K562 (cell line): Measurements from ENCODE around the gene RHEB. TPM values are rescaled to one million over a fixed set of nuclear protein-coding genes. Genes with fewer than 3 reads are reported as not detected.

Source experiments
- ATAC-seq: fragments of 200-7000 bp; cut with Tn5 transposase; 3 replicates; pipeline ENCODE4 v1.9.1; 2020; ENCODE audit warnings: moderate library complexity
- BruUV-seq: library from RNA; stranded (reverse); fragments of 400-500 nt; replicated peaks from 2 replicates; lab custom pipeline; 2021; lab: Mats Ljungman, UMichigan
- CTCF ChIA-PET: fragments of 300-600 bp; formaldehyde crosslinking; extraction: SDS; loops from one replicate; lab custom pipeline; 2021; ENCODE audit warnings: low intra/inter-chr PET ratio; lab: Yijun Ruan, JAX
- POLR2A ChIA-PET: fragments of 300-600, 350-650 bp; sonication (Branson Sonifier 250); formaldehyde crosslinking; extraction: SDS; loops from one replicate; lab custom pipeline; 2021; ENCODE audit warnings: antibody characterized with exemption, inconsistent platforms; lab: Yijun Ruan, JAX
- DNase-seq, 4 experiments: peaks; one replicate each; pipeline versions ENCODE4 v3.0.0 to v3.0.0-alpha.2; 2011 to 2018; ENCODE audit warnings: low spot score in 3 of 4, mixed read lengths in 3 of 4; ENCODE audit errors: extremely low read depth in 1 of 4
- FAIRE-seq: peaks from 2 replicates; lab custom pipeline; 2011; peaks lifted over from hg19 to GRCh38; lab: Jason Lieb, UNC
- H2AFZ ChIP-seq: 2 replicates; pipeline ENCODE4 v1.6.0; 2011; ENCODE audit warnings: low read depth, low read length, control low read depth, inconsistent platforms
- H3K27ac ChIP-seq: fragments of 200-600 bp; 3 replicates; pipeline ENCODE4 v1.8.0; 2011; ENCODE audit warnings: low read depth, mild to moderate bottlenecking, control low read depth, inconsistent platforms, low read length, moderate library complexity, mixed read lengths; ENCODE audit errors: extremely low read depth
- H3K27me3 ChIP-seq, 2 experiments: fragments of 300-600 bp in 1 of 2; 2 replicates in 1 of 2; 3 replicates in 1 of 2; pipeline versions ENCODE4 v1.6.0 to v1.8.0; 2011; ENCODE audit warnings: inconsistent platforms in 2 of 2, low read length in 2 of 2, mild to moderate bottlenecking in 1 of 2, mixed read lengths in 1 of 2, moderate library complexity in 1 of 2; ENCODE audit not compliant: control insufficient read depth in 2 of 2, insufficient read depth in 2 of 2
- H3K36me3 ChIP-seq: fragments of 300-600 bp; 3 replicates; pipeline ENCODE4 v1.8.0; 2011; ENCODE audit warnings: mild to moderate bottlenecking, low read length, inconsistent platforms; ENCODE audit not compliant: control insufficient read depth, insufficient read depth
- H3K4me1 ChIP-seq, 2 experiments: fragments of 200-600 bp in 1 of 2; replicated peaks in 1 of 2; 2 replicates in 1 of 2; 3 replicates in 1 of 2; pipeline versions ENCODE4 v1.5.1 to v1.8.0; 2011; ENCODE audit warnings: inconsistent platforms in 2 of 2, low read length in 2 of 2, mild to moderate bottlenecking in 1 of 2, mixed read lengths in 1 of 2, moderate library complexity in 1 of 2; ENCODE audit not compliant: control insufficient read depth in 2 of 2, insufficient read depth in 2 of 2
- H3K4me2 ChIP-seq: 2 replicates; pipeline ENCODE4 v1.6.1; 2011; ENCODE audit warnings: low read length, control low read depth, inconsistent platforms, mixed read lengths; ENCODE audit not compliant: insufficient read depth
- H3K4me3 ChIP-seq: fragments of 200-600 bp; sonication (generic), shearing (Covaris generic); 2 replicates; pipeline ENCODE4 v1.5.1; 2016; ENCODE audit warnings: control low read depth, inconsistent platforms
- H3K79me2 ChIP-seq: fragments of 200-600 bp; 3 replicates; pipeline ENCODE4 v1.8.0; 2011; ENCODE audit warnings: low read length, inconsistent platforms; ENCODE audit not compliant: control insufficient read depth, insufficient read depth
- H3K9ac ChIP-seq, 2 experiments: 2 replicates each; pipeline versions ENCODE4 v1.6.0 to v1.6.1; 2011; ENCODE audit warnings: low read depth in 2 of 2, low read length in 2 of 2, control low read depth in 1 of 2, inconsistent platforms in 1 of 2, mild to moderate bottlenecking in 1 of 2, mixed read lengths in 1 of 2; ENCODE audit not compliant: insufficient read depth in 1 of 2
- H3K9me1 ChIP-seq: one replicate; pipeline ENCODE4 v1.6.0; 2011; ENCODE audit warnings: inconsistent platforms, mild to moderate bottlenecking, low read length, moderate library complexity; ENCODE audit not compliant: control insufficient read depth, insufficient read depth
- H3K9me3 ChIP-seq: replicated peaks from 2 replicates; pipeline ENCODE4 v1.5.1; 2011; ENCODE audit warnings: low read depth, low read length, inconsistent platforms; ENCODE audit not compliant: control insufficient read depth, insufficient read depth
- H4K20me1 ChIP-seq: replicated peaks from 2 replicates; pipeline ENCODE4 v1.6.1; 2011; ENCODE audit warnings: low read length, inconsistent platforms, mixed read lengths; ENCODE audit not compliant: control insufficient read depth, insufficient read depth
- CREB1 ChIP-seq, 2 experiments: sonication (generic) in 1 of 2; formaldehyde crosslinking in 1 of 2; IDR thresholded peaks; 2 replicates each; pipeline versions ENCODE4 v1.6.1 to v1.8.0; 2012 to 2022; ENCODE audit warnings: inconsistent platforms in 1 of 2, mild to moderate bottlenecking in 1 of 2, missing genetic modification reagents in 1 of 2, moderate library complexity in 1 of 2
- KLF16 ChIP-seq: IDR thresholded peaks from 2 replicates; pipeline ENCODE4 v1.6.1; 2016; ENCODE audit warnings: antibody characterized with exemption
- MAZ ChIP-seq, 2 experiments: fragments of 450-650 bp in 1 of 2; sonication (generic) in 1 of 2; formaldehyde crosslinking; IDR thresholded peaks in 1 of 2; conservative IDR thresholded peaks in 1 of 2; 2 replicates each; pipeline versions ENCODE4 v1.4.0 to v1.5.0; 2020; ENCODE audit warnings: mild to moderate bottlenecking in 1 of 2, missing genetic modification reagents in 1 of 2
- REST ChIP-seq, 2 experiments: fragments of 450-650 bp; formaldehyde crosslinking in 1 of 2; IDR thresholded peaks; 2 replicates each; pipeline versions ENCODE4 v1.4.0 to v1.6.1; 2014 to 2020; ENCODE audit warnings: mild to moderate bottlenecking in 2 of 2, borderline replicate concordance in 1 of 2, low read depth in 1 of 2
- UBTF ChIP-seq, 2 experiments: IDR thresholded peaks; 2 replicates each; pipeline ENCODE4 v1.6.1; 2012; ENCODE audit warnings: improper control_type of control experiment in 2 of 2, low read depth in 2 of 2, low read length in 2 of 2, borderline replicate concordance in 1 of 2
- XRCC4 ChIP-seq: IDR thresholded peaks from one replicate; pipeline ENCODE4 v1.6.1; 2011; ENCODE audit not compliant: insufficient read depth, insufficient read length; ENCODE audit errors: extremely low read depth
- WGBS: fragments of 100-300 bp; shearing (Covaris generic); methylation state at CpG from one replicate; pipeline ENCODE4 v1.1.6; 2016; ENCODE audit warnings: low coverage, mixed read lengths; ENCODE audit not compliant: insufficient coverage; ENCODE audit errors: missing lambda C conversion rate; 5-methylcytosine and 5-hydroxymethylcytosine counted together
- in situ Hi-C: fragments of 300-500 bp; cut with MboI; formaldehyde crosslinking; loops from 4 replicates; pipeline ENCODE4 v1.15.0; 2018; ENCODE audit warnings: inconsistent platforms, mixed read lengths
- intact Hi-C: fragments of 100-400 bp; cut with micrococcal nuclease; formaldehyde crosslinking; loops from 2 replicates; pipeline ENCODE4 v1.14.2; 2022
- polyA plus RNA-seq, 8 experiments: library from polyadenylated mRNA; depleted of rRNA in 4 of 8; stranded (reverse) in 5 of 8; unstranded in 3 of 8; fragments of >200 nt; fragmentation: Nextera tagmentation in 2 of 8; fragmentation: Illumina TruSeq in 1 of 8; extraction: Ambion mirVana in 2 of 8; extraction: Trizol in 1 of 8; gene quantifications; 2 replicates each; pipeline versions ENCODE4 v1.2.1 to v1.2.3, GENCODE V29; 2011 to 2014; ENCODE audit warnings: inconsistent platforms in 1 of 8, missing spikeins in 1 of 8
- total RNA-seq, 7 experiments: library from RNA; depleted of rRNA in 6 of 7; stranded (reverse); fragments of >200 nt in 6 of 7; fragmentation: Illumina TruSeq in 2 of 7; extraction: Trizol in 2 of 7; gene quantifications; 2 replicates each; pipeline versions ENCODE4 v1.2.1 to v1.2.3, GENCODE V29; 2011 to 2021; ENCODE audit warnings: low replicate concordance in 1 of 7

The RHEB gene
- total and polyA plus RNA-seq, 9 of the 15 experiments (the other 6 are each of a cell fraction or from before 2014, with no cell fraction given): 28.5 to 249 (median 182) TPM

DNA sequence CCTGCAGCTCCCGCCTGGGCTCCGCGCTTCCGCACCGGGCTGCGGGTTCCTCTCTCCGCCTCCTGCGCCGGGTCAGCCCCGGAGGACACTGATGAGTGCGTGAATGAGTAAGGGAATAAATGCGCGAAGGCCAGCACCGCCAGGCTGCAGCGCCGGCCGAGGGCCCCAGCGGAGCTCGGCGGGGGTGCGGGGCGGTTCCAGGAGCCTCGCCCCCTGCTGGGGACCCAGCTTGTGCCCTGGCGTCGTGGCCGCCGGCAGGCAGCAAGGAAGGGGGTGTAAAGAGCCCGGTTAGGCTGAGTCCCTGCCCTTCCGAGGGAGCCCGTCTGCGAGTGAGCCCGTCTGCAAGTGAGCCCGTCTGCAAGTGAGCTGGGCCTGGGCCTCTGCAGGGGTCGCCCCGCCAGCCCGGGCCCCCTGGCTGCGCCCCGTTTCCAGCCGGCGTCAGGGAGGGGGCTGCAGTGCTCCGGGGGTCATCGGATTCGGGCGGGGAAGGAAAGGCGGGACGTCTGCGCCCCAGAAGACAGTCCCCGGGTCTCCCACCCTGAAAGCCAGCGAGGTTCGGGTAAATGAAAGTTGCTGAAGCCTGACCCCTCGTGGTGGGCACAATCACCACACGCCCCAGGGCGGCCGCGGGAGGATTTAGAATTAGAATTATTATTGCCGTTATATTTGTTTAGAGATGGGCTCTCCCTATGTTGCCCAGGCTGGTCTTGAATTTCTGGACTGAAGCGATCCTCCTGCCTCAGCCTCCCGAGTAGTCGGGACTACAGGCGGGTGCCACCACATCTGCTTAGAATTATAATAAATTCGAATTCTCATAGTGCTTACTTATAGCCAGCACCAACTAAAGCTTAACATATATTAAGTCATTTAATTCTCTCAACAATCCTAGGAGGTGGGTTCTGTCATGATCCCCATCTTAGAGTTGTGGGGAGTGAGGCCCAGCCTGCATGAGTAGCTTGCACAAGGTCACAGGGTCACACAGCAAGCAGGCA, 71.1 kb downstream of the RHEB start:
- in situ Hi-C loops: loop anchor here (5.0 kb wide), 2 partner anchors 91 to 131 kb away; no protein-coding TSS in a partner anchor
- WGBS: 25% methylated on average over 58 of the region's 61 CpGs
- TF ChIP-seq CREB1 (IDR thresholded peaks at IDR 0.05) (no peak), CREB1 (CRISPR knock-in tag; IDR thresholded peaks at IDR 0.05) (0 out of 2 replicates have a peak, but pooled peaks have one; percentile 31), KLF16 (0 out of 2 replicates have a peak, but pooled peaks have one; percentile 21), MAZ (CRISPR knock-in tag; conservative IDR thresholded peaks at IDR 0.05 in 1 of 2, IDR thresholded peaks at IDR 0.05 in 1 of 2) (peak in 1 of 2 experiments; percentile 57; a peak in 1 of 4 replicates), REST (IDR thresholded peaks at IDR 0.05; ENCODE audit: borderline replicate concordance) (peak; percentile 87), REST (CRISPR knock-in tag; IDR thresholded peaks at IDR 0.05; ENCODE audit: low read depth) (no peak), UBTF (IDR thresholded peaks at IDR 0.05; ENCODE audit: borderline replicate concordance in 1 of 2, low read depth in 2 of 2, low read length in 2 of 2) (0 out of 4 replicates have a peak, but pooled peaks of 1 of the 2 experiments have one; percentile 31), XRCC4 (no peak)

More for the DNA sequence above, 71.1 kb downstream of the RHEB start:
- H3K27ac ChIP-seq: no peak overlapping the region
- peak; percentile 70 for FAIRE-seq
- H3K27me3 ChIP-seq: peaks cover 37 to 40% of the 10 kb centered on the region in 2 experiments
- H3K9me3 ChIP-seq: no peaks in the 10 kb centered on the region
- peaks cover 0 to 24% of the 10 kb centered on the region in 2 experiments; a peak in 2 of 5 replicates for H3K4me1 ChIP-seq
- ATAC-seq: peak; percentile 93
- peak overlapping the region; percentile 39 to 87; a peak in 3 of 4 replicates for H3K9ac ChIP-seq
- peak overlapping the region; percentile 27 for H3K4me3 ChIP-seq
- H3K79me2 ChIP-seq: no peaks in the 10 kb centered on the region
- peak overlapping the region; percentile 40 for H3K4me2 ChIP-seq
- BruUV-seq: no TSS peak
- no peaks in the 10 kb centered on the region for H3K9me1 ChIP-seq
- peak; percentile 81 to 92 (median 88) for DNase-seq
- peaks cover 6% of the 10 kb centered on the region; the same call in 1 of the 2 replicates for H4K20me1 ChIP-seq
- CTCF ChIA-PET: interaction anchor here (0.5 to 6.0 kb wide), 10 partner anchors 15 to 325 kb away, joined by 3 to 75 read pairs (median 4); no protein-coding TSS in a partner anchor
- intact Hi-C loops: loop anchor here (1.0 to 10.0 kb wide), 4 partner anchors 36 to 133 kb away; partner anchors contain the start of gene WDR86
- POLR2A ChIA-PET: interaction anchor here (0.6 to 1.2 kb wide), 7 partner anchors 15 to 281 kb away, joined by 3 to 4 read pairs (median 3); no protein-coding TSS in a partner anchor
- H3K36me3 ChIP-seq: no peaks in the 10 kb centered on the region
- H2AFZ ChIP-seq: peak overlapping the region; percentile 91
